ENCODE results near the gene LACTB. TPM values are rescaled to one million over a fixed set of nuclear protein-coding genes. Genes with fewer than 3 reads are reported as not detected.

Gene LACTB
- total and polyA plus RNA-seq, 2 of the 13 experiments (the other 11 are each of a cell fraction or from before 2014, with no cell fraction given): 14.8 to 23.0 TPM

GRCh38 chr15:63112871-63113270 lies 8.8 kb upstream of the LACTB start (continued):
- TF ChIP-seq ELF3 (CRISPR knock-in tag; IDR thresholded peaks at IDR 0.05): no peak
- TF ChIP-seq RARA (CRISPR knock-in tag; IDR thresholded peaks at IDR 0.05): no peak
- no peak for TF ChIP-seq ZIK1 (CRISPR knock-in tag; IDR thresholded peaks at IDR 0.05; ENCODE audit: borderline replicate concordance, low read depth)

GRCh38 chr15:63114465-63114864 lies 7.2 kb upstream of the LACTB start:
- in situ Hi-C loops (cut with HindIII; ENCODE audit: extremely low pct_ligation_motif_present, low pct_unique_long_range_greater_than_20kb) (no loop called here), intact Hi-C loops (cut with micrococcal nuclease; ENCODE audit: unreplicated experiment) (no loop called here)
- no peak overlapping the region for H3K4me2 ChIP-seq (ENCODE audit: low read depth, low read length)
- no peak overlapping the region for H3K4me3 ChIP-seq (replicated peaks in 1 of 3; ENCODE audit: insufficient read depth in 1 of 3, low read depth in 2 of 3, low read length in 3 of 3)
- no peak overlapping the region for H2AFZ ChIP-seq (ENCODE audit: low read length)
- FAIRE-seq: no peak
- no peak for TF ChIP-seq TBX2 (CRISPR knock-in tag; IDR thresholded peaks at IDR 0.05; ENCODE audit: borderline replicate concordance)
- TF ChIP-seq UBTF (CRISPR knock-in tag; IDR thresholded peaks at IDR 0.05): no peak
- peaks cover 48% of the 10 kb centered on the region for H3K4me1 ChIP-seq (ENCODE audit: insufficient read depth, low read length)
- BruUV-seq (replicated peaks): no TSS peak
- no peaks in the 10 kb centered on the region for H3K36me3 ChIP-seq (replicated peaks in 1 of 2; ENCODE audit: control insufficient read depth in 1 of 2, insufficient read depth in 2 of 2, low read length in 2 of 2)
- ChIA-PET CTCF (ENCODE audit: low intra/inter-chr PET ratio, low total read pairs) (no interaction called here), POLR2A (interaction anchor here (1.3 kb wide), 1 partner anchor 9 kb away, joined by 3 read pairs; no protein-coding TSS in a partner anchor)
- no peaks in the 10 kb centered on the region for H4K20me1 ChIP-seq (ENCODE audit: insufficient read depth, low read length)
- no peaks in the 10 kb centered on the region for H3K79me2 ChIP-seq (ENCODE audit: insufficient read depth, low read length)
- DNase-seq (ENCODE audit: low spot score): no peak
- no peak for ATAC-seq
- H3K27me3 ChIP-seq (ENCODE audit: control insufficient read depth in 1 of 2, insufficient read depth in 2 of 2, low read length in 2 of 2): no peaks in the 10 kb centered on the region
- no peak overlapping the region for H3K27ac ChIP-seq (ENCODE audit: extremely low read length, insufficient read depth, low read length)
- WGBS (ENCODE audit: low lambda C conversion rate): 68% methylated on average over 2 of the region's 2 CpGs
- no peak overlapping the region for H3K9ac ChIP-seq (ENCODE audit: insufficient read depth, low read depth, low read length)
- H3K9me3 ChIP-seq (ENCODE audit: low read length): peaks cover 5% of the 10 kb centered on the region; the same call in 1 of the 2 replicates

Data from HepG2 (cell line).